GM21360 (cell line): Measurements from ENCODE around the gene TRPV2.
A peak's percentile ranks its signal among the peaks of the same experiment; 100 is the strongest.
"Not testable (repeated sequence)": the region's sequence is repeated elsewhere in the genome, so short reads cannot be mapped to it uniquely, and the experiment has no call there.

Source experiments
- ATAC-seq: cut with Tn5 transposase; IDR thresholded peaks from one replicate; pipeline ENCODE4 v1.9.1; 2021; ENCODE audit warnings: mild to moderate bottlenecking, moderate library complexity; ENCODE audit not compliant: unreplicated experiment

TRPV2 gene, protein sequence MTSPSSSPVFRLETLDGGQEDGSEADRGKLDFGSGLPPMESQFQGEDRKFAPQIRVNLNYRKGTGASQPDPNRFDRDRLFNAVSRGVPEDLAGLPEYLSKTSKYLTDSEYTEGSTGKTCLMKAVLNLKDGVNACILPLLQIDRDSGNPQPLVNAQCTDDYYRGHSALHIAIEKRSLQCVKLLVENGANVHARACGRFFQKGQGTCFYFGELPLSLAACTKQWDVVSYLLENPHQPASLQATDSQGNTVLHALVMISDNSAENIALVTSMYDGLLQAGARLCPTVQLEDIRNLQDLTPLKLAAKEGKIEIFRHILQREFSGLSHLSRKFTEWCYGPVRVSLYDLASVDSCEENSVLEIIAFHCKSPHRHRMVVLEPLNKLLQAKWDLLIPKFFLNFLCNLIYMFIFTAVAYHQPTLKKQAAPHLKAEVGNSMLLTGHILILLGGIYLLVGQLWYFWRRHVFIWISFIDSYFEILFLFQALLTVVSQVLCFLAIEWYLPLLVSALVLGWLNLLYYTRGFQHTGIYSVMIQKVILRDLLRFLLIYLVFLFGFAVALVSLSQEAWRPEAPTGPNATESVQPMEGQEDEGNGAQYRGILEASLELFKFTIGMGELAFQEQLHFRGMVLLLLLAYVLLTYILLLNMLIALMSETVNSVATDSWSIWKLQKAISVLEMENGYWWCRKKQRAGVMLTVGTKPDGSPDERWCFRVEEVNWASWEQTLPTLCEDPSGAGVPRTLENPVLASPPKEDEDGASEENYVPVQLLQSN

DNA sequence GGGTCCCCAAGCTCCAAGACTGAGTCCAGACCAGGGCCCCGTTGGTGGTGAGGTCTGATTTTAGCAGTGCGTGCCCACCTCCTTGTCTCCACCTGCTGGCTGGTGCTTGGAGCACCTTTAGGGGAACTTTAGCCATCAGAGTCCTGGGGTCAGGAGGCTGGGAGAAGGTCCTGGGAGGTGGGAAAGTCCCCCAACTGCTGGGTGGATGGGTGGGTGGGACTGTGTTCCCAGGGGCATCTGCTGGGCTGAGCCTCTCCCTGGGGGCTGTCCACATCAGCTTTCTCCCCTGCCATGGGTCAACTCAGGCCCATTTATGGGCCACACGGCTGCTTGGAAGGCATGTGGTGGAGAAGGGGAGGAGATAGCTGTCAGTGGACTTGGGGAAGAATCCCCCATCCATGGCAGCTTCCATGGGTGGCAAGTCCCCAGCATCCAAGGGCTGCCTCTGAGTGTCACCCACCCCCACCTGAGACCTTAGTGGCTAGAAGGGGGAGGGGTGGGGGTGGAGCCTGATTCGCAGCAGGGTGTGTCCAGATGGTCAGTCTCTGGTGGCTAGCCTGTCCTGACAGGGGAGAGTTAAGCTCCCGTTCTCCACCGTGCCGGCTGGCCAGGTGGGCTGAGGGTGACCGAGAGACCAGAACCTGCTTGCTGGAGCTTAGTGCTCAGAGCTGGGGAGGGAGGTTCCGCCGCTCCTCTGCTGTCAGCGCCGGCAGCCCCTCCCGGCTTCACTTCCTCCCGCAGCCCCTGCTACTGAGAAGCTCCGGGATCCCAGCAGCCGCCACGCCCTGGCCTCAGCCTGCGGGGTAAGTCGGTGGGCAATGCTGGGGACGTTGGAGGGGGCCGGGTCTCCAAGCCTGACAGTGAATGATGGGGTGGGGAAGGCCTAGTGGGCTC lies at the start of gene TRPV2:
TRPV2 (plus strand) TSS at position 541 of the 894 bp plus-strand sequence. CDS start 2,098 bp downstream, outside the sequence.
- ATAC-seq: peak; percentile 45

DNA sequence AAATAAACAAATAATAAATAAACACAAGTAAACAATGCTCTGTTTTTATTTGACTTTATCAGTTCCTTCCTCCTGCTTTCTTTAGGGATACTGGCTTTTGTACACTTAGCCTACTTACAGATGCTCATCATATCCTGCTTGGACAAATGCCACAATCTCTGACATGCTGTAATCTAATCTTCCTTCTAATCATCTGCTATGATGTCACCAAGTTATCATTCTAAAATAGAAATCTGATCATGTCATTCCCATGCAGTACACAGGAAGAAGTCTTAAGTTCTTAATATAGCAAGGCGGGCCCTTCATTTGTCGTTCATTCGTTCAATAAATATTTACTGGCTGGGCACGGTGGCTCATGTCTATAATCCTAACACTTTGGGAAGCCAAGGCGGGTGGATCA lies 43.6 kb upstream of the TRPV2 start:
- no peak for ATAC-seq

DNA sequence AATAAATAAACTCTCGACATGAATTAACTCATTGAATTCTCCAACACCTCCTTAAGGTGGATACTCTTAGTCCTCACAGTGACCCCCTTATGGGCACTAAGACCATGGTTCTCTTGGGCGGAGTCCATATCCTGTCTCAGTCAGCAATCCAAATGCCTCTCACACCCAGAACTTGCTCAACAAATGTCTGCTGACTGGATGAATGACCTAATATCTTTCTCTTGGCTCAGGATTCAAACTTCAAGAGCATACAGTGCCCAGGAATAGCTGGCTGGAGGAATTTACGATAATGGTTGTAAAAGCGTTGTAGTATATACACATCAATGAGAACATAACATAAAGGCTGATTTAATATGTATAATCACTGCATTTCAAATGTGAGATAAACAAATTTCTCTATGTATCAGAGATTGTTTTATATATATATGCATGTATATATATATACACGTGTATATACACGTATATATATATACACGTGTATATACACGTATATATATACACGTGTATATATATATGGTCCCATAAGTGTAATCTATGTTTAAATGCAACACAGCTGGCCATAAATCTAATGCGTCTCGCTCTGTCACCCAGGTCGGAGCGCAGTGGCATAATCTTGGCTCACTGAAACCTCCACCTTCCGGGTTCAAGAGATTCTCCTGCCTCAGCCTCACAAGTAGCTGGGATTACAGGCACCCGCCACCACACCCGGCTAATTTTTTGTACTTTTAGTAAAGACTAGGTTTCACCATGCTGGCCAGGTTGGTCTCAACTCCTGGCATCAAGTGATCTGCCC lies 41.0 kb upstream of the TRPV2 start:
- no peak for ATAC-seq

DNA sequence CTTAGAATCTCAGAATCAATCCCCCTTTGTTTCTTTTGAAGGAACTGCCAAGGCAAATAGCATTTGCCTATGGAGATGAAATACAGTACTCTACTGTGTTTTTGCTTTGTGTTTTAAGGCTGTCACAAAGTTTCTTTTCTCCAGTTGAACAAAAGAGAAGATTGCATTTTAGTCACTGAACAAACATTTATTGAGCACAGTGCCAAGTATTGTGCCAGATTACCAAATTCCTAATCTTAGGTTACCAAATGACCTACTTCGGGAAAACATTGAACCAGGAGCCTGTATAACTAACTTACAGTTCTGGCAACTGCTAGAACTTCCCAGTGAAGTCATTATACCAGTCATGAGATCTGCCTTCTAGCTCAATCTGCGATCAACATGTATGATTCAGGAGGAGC lies 37.4 kb upstream of the TRPV2 start:
- no peak for ATAC-seq

DNA sequence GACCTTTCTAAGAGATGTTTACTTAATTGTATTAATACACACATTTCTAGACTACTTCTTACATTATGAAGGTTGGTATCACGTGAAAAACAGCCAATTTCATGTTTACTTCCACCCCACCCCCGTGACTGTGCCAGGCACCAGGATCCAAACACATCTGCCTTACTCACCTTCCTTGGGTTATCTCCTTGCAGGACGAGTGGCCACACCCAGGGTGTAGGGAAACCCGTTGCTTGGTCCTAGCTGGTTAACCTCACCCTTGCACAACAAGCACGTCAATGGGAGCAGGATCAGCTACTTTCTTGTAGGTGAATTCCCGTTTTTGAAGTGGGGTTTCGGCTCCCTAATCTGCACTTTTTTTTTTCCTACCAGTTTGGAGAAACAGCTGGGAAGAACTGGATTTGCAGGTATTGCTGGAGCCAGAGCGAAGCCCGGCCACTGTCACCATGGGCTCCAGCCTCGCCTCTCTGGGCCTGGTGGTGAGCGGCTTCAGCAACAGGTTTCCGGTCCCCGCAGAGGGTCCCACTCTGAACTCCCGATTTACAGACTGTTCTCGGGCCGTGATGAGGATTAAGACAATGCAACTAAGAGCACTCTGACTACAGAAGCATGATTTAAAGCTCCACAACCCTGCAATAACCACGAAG lies 36.6 kb upstream of the TRPV2 start:
- no peak for ATAC-seq

DNA sequence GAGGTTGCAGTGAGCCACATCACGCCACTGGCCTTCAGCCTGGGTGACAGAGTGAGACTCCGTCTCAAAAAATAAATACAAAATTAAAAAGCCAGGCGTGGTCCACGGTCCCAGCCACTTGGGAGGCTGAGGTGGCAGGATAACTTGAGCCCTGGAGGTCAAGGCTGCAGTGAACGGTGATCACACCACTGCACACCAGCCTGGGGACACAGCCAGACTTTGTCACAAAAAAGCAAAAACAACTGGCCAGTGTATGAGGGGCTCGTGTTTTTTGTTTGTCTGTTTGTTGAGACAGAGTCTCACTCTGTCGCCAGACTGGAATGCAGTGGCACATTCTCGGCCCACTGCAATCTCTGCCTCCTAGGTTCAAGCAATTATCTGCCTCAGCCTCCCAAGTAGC lies 35.7 kb upstream of the TRPV2 start:
- ATAC-seq: no peak

DNA sequence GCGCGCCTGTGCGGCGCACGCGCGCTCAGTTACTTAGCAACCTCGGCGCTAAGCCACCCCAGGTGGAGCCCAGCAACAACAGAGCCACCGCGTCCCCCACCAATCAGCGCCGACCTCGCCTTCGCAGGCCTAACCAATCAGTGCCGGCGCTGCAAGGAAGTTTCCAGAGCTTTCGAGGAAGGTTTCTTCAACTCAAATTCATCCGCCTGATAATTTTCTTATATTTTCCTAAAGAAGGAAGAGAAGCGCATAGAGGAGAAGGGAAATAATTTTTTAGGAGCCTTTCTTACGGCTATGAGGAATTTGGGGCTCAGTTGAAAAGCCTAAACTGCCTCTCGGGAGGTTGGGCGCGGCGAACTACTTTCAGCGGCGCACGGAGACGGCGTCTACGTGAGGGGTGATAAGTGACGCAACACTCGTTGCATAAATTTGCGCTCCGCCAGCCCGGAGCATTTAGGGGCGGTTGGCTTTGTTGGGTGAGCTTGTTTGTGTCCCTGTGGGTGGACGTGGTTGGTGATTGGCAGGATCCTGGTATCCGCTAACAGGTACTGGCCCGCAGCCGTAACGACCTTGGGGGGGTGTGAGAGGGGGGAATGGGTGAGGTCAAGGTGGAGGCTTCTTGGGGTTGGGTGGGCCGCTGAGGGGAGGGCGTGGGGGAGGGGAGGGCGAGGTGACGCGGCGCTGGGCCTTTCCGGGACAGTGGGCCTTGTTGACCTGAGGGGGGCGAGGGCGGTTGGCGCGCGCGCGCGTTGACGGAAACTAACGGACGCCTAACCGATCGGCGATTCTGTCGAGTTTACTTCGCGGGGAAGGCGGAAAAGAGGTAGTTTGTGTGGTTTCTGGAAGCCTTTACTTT lies 34.5 kb upstream of the TRPV2 start, which contains the start of gene UBB:
UBB (plus strand) TSS at position 452 of the 856 bp plus-strand sequence. CDS start 817 bp downstream, outside the sequence.
- peak; percentile 88 for ATAC-seq

DNA sequence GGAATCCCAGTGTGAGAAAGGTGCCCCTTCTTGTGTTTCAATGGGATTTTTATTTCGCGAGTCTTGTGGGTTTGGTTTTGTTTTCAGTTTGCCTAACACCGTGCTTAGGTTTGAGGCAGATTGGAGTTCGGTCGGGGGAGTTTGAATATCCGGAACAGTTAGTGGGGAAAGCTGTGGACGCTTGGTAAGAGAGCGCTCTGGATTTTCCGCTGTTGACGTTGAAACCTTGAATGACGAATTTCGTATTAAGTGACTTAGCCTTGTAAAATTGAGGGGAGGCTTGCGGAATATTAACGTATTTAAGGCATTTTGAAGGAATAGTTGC lies 33.9 kb upstream of the TRPV2 start:
- no peak for ATAC-seq

DNA sequence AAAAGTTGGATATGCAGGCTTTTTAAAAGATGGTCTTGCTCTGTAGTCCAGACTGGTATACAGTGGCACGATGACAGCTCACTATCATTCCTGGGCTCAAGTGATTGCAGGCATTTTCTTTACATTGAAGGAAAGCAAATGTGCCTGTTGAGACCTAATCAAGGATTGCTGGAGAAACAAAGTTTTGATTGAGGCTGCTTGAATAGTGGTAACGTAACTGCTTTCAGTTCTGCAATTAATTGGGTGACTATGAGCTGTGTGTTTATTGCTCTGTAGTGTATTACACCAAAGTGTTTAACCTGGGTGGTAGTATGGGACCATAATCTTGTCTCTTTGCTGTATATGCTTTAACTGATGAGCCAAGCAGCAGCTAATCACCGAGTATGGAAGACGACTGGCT lies 32.2 kb upstream of the TRPV2 start:
- no peak for ATAC-seq

DNA sequence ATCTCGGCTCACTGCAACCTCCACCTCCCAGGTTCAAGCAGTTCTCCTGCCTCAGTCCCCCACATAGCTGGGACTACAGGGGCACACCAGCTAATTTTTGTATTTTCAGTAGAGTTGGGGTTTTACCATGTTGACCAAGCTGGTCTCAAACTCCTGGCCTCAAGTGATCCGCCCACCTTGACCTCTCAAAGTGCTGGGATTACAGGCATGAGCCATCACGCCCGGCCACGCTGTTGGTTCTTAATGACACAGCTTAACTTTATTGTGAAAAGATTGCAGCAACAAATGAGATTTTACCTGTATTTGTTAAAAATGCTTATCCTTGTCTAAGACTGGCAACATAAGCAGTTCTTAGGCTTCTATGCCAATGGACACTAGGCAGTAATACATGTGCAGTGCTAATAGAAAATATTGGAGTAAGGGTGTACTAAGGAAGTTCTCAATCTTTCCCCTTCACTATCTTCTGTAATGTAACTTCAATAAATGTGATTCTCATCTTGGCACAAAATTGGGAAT lies 31.5 kb upstream of the TRPV2 start:
- ATAC-seq: no peak

DNA sequence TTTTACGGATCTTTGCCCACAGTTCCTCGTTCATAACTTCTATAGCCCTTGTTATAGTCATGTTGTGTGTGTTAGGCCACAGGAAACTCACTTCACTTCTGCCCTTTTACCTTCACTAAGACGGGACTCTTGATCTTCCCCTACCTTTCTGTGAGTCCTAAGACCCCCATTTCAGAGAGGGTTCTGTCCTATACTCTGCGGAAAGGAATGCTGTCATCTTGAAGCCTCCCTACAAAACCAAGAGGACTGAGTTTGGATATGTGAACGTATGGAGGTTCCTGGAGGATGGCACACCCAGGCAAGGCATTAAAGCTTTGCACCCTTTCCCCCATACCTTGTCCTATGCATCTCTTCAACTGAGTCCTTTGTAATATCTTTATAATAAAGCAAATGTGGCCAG lies 30.8 kb upstream of the TRPV2 start:
- no peak for ATAC-seq

DNA sequence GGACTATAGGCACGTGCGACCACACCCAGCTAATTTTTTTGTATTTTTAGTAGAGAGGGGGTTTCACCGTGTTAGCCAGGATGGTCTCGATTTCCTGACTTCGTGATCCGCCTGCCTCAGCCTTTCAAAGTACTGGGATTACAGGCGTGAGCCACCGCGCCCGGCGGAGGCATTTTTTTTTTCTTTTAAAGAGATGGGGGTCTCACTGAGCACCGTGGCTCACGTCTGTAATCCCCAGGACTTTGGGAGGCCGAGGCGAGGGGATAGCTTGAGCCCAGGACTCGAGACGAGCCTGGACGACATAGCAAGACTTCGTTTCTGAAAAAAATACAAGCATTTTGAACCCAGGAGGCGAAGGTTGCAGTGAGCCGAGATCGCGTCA lies 29.3 kb upstream of the TRPV2 start:
- not testable (repeated sequence) for ATAC-seq

DNA sequence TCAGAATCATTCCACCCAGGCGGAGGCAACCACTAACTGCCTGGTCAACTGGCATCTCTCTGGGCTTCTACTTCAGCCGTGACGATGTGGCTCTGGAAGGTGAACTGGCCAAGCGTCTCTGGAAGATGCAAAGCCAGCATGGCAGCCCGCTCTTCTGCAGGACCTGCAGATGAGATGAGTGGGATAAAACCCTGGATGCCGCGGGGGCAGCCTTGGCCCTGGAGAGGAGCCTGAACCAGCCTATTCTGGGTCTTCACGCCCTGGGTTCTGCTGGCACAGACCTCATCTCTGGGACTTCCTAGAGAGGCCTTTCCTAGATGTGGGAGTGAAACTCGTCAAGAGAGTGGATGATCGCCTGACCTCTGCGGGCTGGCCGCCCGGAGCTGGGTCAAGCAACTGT lies 23.9 kb upstream of the TRPV2 start:
- ATAC-seq: no peak

DNA sequence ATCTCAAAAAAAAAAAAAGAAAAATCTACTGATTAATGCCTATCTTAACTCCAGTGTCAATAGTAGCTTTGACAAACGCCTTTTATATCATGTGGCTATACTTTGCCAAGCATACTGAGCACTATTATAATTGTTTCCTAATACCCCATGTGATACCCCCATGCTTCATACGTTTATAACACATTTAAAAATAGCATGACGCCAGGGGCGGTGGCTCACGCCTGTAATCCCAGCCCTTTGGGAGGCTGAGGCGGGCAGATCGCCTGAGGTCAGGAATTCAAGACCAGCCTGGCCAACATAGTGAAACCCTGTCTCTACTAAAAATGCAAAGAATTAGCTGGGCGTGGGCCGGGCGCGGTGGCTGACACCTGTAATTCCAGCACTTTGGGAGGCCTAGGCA lies 22.9 kb upstream of the TRPV2 start:
- not testable (repeated sequence) for ATAC-seq

DNA sequence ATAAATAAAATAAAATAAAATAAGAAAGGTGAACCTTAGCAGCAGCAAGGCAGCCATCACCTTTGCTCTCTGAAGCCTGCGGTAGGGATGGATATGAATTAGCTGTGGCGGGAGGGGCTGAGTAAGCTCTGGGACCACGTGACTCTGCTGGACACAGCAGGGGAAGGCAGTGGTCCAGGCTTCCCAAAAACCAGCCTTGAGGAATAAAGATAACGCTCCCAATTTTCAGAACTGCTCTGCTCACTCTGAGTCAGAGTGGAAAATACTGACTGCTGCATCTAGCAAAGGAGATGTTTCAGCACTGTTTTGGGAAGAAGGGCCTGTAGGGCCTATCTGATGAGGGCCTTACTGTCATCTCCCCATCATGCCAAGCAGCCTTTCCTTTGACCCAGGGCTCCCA lies 19.5 kb upstream of the TRPV2 start:
- not testable (repeated sequence) for ATAC-seq

DNA sequence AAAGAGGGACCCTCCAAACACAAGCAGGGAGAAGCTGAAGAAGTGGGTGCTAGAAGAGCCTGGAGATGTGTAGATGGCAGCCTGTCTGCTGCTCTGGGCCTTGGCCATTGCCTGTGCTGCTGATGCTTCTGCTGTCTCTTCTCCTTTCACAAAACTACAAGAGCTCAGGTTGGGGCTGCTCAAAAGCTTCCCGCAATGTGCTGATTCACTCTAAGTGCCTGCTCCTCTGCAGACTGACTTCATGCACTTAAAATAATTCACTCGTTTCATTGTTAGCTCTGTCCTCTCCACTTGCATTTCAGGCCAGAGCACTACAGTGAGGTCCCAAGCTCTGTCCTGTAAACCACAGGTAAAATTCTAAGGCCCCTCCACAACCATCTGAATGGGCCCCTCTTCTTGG lies 18.7 kb upstream of the TRPV2 start:
- ATAC-seq: not testable (repeated sequence)

DNA sequence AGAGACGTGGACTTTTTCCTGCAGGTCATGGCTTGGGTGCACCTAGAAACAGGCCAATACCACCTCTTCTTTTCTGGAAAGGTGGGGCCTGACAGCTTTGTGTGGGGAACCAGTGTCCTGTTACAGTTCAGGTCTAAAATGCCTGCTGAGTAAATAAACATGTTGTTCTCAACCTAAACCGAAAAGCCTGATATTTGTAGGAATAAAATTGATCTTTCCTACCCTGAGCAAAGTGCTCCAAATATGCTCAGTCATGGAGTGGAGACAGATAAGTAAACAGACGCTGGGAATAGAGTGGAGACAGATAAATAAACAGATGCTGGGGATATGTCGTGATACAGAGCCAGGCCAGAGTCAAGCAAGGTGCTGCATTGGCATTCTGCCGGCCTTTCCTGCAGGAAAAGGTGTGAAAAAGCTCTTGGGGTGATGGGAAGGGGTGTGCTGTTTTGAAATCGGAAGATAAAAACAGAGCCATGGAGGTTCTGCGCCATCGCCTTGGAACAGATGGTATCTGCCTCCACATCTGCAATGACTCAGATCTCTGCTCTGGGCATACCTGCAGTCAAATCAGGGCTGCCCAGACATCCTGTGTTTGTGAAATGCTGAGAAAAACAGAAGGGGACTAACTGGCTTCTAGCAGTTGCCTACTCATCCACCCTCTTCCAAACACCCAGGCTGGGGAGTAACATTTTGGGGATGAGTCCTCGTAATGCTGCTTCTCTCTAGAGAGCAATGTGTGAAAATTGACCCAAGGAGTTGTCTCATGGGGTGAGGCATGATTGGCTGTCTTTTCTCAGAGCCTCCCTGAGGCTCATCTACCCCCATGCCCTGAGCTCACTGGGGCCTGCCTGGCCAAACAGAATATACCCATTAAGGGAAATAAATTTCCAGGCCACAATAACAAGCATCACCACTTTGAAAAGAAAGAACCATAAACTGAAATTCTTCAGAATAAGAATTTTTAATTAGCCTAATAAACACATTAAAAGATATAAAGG lies 16.8 kb upstream of the TRPV2 start:
- ATAC-seq: peak; percentile 84

DNA sequence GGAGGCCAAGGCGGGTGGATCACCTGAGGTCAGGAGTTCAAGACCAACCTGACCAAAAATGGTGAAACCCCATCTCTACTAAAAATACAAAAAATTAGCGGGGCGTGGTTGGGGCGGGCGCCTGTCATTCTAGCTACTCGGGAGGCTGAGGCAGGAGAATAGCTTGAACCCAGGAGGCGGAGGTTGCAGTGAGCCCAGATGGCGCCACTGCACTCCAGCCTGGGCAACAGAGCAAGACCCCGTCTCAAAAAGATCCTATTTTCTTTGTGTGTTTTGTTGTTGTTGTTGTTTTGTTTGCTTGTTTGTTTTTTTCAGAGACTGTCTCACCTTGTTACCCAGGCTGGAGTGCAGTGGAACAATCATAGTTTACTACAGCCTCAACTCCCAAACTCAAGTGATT lies 11.5 kb upstream of the TRPV2 start:
- not testable (repeated sequence) for ATAC-seq
